Cortex of kidney (tissue), 1 donor: ENCODE measurements around the gene COL4A1.

Experiments
- DNase-seq: peaks from one replicate; lab custom pipeline; 2025; lab: John Stamatoyannopoulos, UW

The COL4A1 gene

DNA sequence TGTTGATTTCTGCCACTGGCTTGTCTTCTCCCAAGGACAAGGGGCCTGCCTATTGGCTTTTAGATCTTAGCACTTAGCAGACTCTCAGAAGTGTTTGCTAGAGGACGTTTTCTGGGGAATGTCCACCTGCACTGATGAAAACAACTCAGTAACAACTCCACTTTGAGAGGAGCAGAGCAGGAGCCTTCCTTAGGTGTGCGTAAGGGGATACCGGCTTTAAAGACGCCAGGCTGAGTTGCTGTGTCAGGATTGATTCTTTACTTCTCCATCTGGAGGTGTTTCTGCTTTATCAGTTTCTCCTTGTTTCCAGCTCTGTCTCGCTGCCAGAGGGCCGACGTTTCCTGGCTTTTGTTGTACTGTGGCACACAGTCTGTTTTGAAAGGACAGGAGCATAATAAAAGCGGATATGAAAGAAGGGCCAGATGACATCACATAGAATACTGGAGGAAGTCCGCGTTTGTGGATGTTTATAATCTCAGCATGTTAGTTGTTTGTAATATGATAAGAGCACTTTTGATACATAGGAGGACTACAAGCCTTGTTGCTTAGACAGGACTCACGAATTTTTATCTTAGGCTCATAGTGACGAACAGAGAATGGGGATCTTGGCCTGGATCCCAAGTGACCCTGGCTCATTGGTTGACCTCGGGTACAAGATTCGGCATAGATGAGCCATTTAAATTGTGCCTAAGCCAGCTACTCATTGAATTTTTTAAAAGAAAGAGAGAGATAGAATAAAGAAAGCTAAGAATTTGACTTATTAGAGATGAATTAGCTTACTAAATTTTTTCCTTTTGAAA, 34.7 kb upstream of the COL4A1 start:
- DNase-seq, result no peak

DNA sequence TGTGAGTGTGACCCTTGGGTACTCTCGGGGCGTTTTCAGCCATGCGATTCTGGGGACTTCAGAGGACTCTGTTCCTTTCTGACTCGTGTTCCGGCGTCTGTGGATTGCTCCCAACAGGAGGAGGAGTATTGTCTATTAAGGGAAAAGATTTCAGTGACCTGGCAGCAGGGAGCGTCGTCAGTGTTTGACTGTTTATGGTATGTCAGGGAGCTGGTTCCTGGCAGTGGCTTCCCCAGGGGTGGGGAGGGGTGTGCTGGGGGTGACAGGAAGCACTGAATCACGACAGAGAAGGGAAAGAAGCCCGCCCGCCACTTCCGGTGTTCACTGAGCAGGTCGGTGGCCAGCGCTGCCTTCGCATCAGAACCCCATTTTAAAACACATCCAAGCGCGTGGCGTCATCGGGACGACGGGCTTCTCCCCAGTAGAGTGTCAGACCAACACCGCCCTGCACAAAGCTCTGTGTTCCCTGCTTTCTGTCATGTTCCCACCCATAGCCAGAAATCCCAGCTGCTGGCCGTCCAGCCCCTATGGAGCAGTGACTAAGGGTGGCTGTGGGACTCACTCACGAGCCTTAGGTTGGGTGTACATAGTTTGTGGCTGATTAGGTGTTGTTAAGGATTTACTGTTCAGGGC, 34.0 kb upstream of the COL4A1 start:
- DNase-seq, result no peak

DNA sequence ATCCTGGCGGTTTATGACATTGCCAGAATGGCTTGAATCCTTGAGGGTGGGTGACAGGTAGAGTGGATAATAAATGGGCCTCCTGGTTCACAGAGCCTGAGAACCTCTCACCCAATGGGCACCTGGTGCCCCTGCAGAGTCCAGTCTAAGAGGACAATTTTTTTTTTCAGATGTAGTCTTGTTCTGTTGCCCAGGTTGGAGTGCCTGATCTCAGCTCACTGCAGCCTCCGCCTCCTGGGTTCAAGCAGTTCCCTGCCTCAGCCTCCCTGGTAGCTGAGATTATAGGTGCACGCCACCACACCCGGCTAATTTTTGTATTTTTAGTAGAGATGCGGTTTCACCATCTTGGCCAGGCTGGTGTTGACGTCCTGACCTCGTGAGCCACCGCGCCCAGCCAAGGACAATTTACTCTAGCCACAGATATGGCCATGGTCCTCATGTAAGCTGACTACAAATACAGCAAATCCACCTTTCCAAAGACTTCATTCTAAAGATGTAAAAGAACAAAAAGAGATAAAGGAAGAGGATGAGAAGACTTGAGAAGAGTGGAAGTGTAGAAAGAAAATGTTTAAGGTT, 33.1 kb upstream of the COL4A1 start:
- no peak for DNase-seq

DNA sequence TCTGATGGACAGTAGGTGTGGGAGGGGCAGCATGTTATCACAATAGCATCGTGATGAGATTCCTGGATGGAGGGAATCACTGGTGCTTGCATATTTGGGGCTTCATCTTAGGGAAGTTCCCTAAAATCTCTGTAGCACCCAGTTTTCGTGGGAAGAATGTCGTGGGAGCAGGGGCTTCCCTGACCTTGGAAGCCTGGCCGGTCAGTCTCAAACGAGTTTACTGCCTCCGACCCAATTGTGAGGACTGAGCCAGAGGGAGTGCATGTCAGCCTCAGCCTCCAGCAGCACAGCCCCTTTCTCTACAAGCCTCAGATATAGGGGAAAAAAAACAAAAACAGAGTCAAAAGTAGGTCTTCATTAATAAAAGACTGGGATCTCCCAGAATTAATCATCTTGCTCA, 32.3 kb upstream of the COL4A1 start:
- no peak for DNase-seq

DNA sequence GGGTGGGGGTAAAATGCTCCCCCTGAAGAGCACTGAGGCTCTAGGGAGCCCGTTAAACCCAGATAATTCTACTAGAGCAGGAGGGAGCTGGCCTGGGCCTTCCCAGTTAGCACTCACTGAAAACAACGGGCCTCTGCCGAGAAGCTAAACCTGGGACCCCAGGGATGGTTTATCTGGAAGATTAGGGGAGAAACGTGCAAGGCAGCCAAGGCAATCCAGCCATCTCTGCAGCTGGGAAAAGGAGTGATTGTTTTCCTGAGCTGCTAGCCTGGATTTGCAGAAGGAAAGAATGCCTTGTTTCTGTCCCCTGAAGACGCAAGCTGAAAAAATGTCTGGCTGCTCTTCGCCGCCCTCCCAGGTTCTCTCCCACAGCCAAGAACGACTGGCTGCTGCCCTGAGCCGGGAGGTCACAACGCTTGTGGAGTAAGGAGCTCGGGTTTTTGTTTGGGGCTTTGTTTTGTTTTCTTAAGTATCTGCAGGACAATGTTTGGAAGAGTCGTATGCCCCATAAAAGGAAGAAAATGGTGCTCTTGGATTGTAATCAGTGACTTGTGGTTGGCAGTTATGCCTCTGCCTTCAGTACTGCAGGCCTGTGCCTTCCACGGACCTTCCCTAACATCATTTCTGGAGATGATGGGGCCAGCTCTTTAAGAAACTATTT, 31.6 kb upstream of the COL4A1 start:
- DNase-seq, result no peak

GRCh38 chr13:110337247-110337646, 30.3 kb upstream of the COL4A1 start:
- DNase-seq, result no peak

DNA sequence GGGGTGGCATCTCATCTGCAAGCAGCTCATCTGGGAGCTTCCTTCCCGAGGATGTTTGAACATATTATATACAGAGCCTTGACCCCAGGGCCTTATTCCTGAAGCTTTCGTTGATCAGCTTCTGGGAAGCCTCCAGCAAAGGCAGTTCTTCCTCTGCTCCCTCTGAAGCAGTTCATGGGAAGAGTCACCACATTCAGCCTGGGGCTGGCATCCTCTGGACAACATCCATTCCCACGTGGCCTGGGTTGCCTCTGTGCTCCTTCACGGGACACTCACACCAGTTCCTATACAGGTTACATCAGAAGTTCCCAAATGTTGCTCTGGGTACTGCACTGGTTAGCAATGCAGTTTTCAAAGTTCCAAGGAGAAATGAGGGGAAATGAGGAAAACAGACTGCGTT, 29.7 kb upstream of the COL4A1 start:
- no peak for DNase-seq

- DNase-seq, result no peak
Observed at GRCh38 chr13:110336108-110336507, 29.2 kb upstream of the COL4A1 start.

- no peak for DNase-seq
Observed at GRCh38 chr13:110334841-110335490, 28.0 kb upstream of the COL4A1 start.

- DNase-seq, result no peak
Observed at GRCh38 chr13:110334256-110334655, 27.3 kb upstream of the COL4A1 start.

DNA sequence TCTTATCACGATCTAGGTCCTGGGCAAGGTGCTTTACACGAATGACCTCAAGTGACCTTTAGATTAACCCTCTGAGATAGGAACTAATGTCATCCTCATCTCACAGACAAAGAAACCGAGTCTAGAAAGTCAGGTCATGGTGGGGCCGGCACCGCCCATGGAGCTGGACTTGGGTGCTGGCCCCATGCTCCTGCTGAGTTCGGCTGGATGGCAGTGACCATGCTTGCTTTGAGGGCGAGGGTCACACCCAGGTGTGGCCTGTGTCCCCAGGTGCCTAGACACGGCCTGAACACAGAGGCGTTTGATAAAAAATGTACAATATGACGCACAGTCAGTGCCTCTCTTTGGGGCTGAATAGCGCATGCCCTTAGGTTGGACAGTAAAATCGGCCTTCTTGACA, 26.9 kb upstream of the COL4A1 start:
- DNase-seq, result no peak

- no peak for DNase-seq
Observed at GRCh38 chr13:110332750-110333149, 25.8 kb upstream of the COL4A1 start.

GRCh38 chr13:110331362-110331761, 24.4 kb upstream of the COL4A1 start:
- DNase-seq, result no peak

DNA sequence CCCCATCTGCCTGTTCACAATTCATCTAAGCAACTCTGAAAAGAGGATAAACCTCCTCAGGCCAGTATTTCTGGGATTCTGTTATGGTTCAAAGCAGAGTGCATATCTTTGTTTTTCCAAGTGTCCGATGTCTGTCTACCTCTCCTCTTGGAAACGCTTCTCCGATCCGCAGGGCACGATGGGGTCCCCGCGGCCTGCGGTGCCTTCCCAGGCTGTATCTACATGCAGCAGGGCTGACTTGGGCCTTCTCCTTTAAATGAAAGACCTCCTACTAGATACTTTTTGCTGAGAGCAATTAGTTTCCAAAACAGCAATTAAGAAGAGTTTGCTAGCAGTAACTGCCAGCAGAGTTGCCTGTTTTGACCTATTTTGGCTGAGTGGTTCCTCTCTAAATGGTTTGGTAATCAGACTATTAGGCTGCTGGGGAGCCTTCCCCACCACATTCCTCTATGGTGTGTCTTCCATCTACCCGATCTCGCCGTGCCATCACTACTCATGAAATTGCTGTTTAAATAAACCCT, 23.6 kb upstream of the COL4A1 start:
- no peak for DNase-seq

- no peak for DNase-seq
Observed at GRCh38 chr13:110329798-110330461, 23.0 kb upstream of the COL4A1 start.

- no peak for DNase-seq
Observed at GRCh38 chr13:110329258-110329657, 22.3 kb upstream of the COL4A1 start.

DNA sequence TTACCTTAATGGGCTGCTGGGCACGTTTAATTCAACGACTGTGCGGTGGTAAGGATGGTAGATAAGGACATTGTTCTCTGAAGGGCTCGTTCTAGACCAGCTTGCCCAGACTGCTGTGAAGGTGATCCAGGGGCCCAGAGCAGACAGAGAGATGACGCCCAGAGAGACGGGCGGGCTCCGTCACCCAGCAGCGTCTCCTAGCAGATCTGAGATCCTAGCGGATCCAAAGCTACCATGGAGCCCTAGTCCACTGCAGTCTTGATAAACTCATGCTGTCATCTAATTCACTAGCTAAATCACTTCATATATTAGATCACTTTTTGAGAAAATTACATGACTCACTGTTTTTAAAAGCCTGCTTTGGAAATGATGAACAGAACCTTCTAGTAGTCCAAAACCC, 21.6 kb upstream of the COL4A1 start:
- DNase-seq, result no peak

DNA sequence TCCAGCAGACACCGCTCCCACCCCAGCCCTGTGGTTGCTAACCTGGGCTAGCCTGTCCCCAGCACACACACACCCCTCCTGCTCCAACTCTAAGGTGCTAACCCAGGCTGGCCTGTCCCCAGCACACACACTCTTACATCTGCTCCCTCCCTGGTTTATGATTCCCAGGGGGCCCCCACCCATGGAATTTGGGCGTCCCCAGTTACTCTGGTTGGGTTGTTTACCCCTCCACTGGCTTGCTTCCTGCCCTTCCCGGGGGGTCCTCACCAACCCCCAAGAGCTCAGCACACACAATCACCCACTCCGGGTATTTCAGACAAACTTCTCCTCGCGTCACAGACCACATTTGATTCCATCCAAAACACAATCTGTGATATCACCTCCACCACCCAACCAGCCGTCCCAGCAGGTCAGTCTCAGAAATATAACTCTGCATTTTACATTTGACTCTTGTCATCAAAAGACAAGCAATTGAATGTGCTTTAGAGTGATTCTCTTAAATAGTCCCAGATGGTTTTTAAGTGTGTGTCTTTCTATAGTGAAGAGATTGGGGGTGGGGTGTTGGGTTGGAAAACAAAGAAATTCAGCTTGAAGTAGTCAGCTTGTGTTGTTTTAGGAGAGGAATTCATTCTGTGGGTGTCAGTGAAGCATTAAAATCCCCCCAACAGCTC, 20.2 kb upstream of the COL4A1 start:
- DNase-seq, result no peak

- DNase-seq, result no peak
Observed at GRCh38 chr13:110326263-110326904, 19.4 kb upstream of the COL4A1 start.

DNA sequence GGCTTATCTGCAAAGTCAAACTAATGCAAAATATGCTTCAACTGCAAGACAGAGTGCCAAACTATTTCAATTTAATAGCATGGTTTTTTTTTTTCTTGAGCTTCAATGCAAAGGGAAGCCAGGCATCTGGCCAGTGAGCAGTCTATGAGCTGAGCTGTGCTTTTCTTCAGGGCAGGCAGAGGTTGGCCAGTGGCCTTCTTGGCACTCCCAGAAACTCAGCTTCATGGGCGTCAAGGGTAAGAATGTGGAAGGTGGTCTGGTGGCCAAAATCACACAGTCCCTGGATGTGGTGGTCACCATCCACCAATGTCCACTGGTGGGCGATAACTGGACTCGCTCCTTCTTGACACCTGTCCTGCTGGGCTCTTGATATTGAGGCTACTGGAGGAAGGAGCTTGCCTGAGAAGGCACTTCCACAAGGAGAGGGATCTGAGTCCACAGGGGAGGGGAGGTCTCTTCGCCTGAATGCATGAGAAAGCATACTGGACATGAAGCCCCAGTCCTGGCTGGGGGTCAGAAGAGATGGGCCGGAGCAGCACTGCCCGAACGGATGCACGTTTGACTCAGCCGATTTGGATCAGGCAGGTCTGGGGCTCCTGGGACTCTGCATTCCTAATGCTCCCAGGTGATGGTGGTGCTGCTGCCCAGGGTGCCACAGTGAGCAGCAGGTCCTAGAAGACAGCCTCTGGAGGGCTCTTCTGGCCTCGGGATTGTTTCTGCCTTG, 17.2 kb upstream of the COL4A1 start:
- DNase-seq, result no peak
